Measurements from ENCODE around the gene FEM1B.

FEM1B gene

GRCh38 chr15:68277603-68278344 lies at the start of gene FEM1B:
Gene FEM1B (plus strand): TSS chr15:68277745. CDS start chr15:68278418, 673 bp downstream.
- peak; percentile 78 for DNase-seq
- H3K27ac ChIP-seq, result peak within 1 kb of the TSS; percentile 84
- H3K4me3 ChIP-seq (ENCODE audit: low read depth, low read length), result peak within 1 kb of the TSS; percentile 82
- no peaks in the 10 kb centered on the region for H3K27me3 ChIP-seq (replicated peaks)
- TF ChIP-seq CTCF (IDR thresholded peaks at IDR 0.05; ENCODE audit: low read depth, low read length, missing control alignments), result peak; percentile 2
- H3K36me3 ChIP-seq (replicated peaks), result no peaks in the 10 kb centered on the region
- in situ Hi-C loops (cut with HindIII; ENCODE audit: low pct_ligation_motif_present, low sequenced_read_pairs), result no loop called here

- in situ Hi-C loops (cut with HindIII; ENCODE audit: low pct_ligation_motif_present, low sequenced_read_pairs), result no loop called here
- no peaks in the 10 kb centered on the region for H3K36me3 ChIP-seq (replicated peaks)
- DNase-seq, result no peak
- TF ChIP-seq CTCF (IDR thresholded peaks at IDR 0.05; ENCODE audit: low read depth, low read length, missing control alignments), result no peak
- peak overlapping the region; percentile 76 for H3K27ac ChIP-seq
- peak overlapping the region; percentile 77 for H3K4me3 ChIP-seq (ENCODE audit: low read depth, low read length)
- H3K27me3 ChIP-seq (replicated peaks), result no peaks in the 10 kb centered on the region
Measured at GRCh38 chr15:68228143-68228970, 49.2 kb upstream of the FEM1B start.

- TF ChIP-seq CTCF (IDR thresholded peaks at IDR 0.05; ENCODE audit: low read depth, low read length, missing control alignments), result no peak
- H3K27me3 ChIP-seq (replicated peaks), result no peaks in the 10 kb centered on the region
- in situ Hi-C loops (cut with HindIII; ENCODE audit: low pct_ligation_motif_present, low sequenced_read_pairs), result no loop called here
Measured at GRCh38 chr15:68228971-68229385, 48.6 kb upstream of the FEM1B start.

GRCh38 chr15:68229386-68230156 lies 48.0 kb upstream of the FEM1B start, which contains the start of gene CLN6:
Gene CLN6 (minus strand): TSS chr15:68229728. CDS start chr15:68229584, 144 bp downstream.
- TF ChIP-seq CTCF (IDR thresholded peaks at IDR 0.05; ENCODE audit: low read depth, low read length, missing control alignments), result no peak
- H3K36me3 ChIP-seq (replicated peaks), result no peaks in the 10 kb centered on the region
- H3K4me3 ChIP-seq (ENCODE audit: low read depth, low read length), result peak within 1 kb of the TSS; percentile 77
- in situ Hi-C loops (cut with HindIII; ENCODE audit: low pct_ligation_motif_present, low sequenced_read_pairs), result no loop called here
- H3K27ac ChIP-seq, result peak within 1 kb of the TSS; percentile 76
- H3K27me3 ChIP-seq (replicated peaks), result no peaks in the 10 kb centered on the region
- peak; percentile 59 for DNase-seq

More at GRCh38 chr15:68228971-68229385, 48.6 kb upstream of the FEM1B start:
- Histone ChIP-seq H3K4me3 (ENCODE audit: low read depth, low read length) (peak overlapping the region; percentile 77), H3K36me3 (replicated peaks) (no peaks in the 10 kb centered on the region), H3K27ac (peak overlapping the region; percentile 76)
- DNase-seq, result no peak

DNA sequence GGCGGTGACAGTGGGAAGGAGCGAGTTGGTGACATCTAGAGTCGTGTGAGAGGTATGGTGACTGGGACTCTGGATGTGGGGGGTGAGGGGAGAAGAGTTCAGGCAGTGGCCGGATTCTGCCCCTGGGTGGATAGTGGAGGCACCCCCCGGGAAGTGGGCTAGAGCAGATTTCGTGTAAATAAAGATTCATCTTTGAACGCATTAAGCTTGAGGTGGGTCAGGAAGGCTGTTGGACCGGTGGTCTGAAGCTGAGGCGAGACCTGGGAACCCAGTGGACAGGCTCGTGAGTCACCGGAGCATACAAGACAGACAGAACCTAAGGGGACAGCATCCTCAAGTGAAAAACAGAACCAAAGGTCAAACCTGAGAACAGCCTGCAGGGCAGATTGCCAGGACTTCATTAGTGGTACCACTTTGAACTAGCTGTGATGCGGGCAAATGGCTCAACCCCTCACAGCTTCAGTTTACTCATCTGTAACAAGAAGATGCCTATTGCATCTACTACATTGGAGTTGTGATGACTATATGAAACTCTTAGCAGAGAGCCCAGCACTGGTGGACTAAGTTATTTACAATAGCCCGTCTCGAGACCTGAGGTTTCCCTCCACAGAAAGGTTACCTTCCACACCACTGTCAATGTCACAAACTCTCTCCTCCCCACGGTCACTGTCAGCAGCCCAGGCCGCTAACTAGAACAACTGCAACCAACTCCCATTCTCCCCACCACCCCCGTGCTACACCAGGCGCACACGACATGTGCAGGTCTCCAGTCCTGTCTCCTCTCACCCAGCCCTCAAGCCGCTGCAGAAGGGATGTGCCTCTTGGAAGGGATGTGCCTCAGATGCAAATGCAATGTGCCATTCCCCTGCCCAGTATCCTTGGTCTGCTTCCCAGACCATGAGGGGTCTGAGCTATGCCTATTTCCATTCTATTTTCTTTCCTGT lies 47.1 kb upstream of the FEM1B start:
- no peak for DNase-seq
- Histone ChIP-seq H3K36me3 (replicated peaks) (no peaks in the 10 kb centered on the region), H3K4me3 (ENCODE audit: low read depth, low read length) (peak overlapping the region; percentile 71), H3K27ac (no peak overlapping the region), H3K27me3 (replicated peaks) (no peaks in the 10 kb centered on the region)
- no peak for TF ChIP-seq CTCF (IDR thresholded peaks at IDR 0.05; ENCODE audit: low read depth, low read length, missing control alignments)
- in situ Hi-C loops (cut with HindIII; ENCODE audit: low pct_ligation_motif_present, low sequenced_read_pairs), result no loop called here

All from brain microvascular endothelial cell (primary cell).